HG03439 (cell line): ENCODE measurements around the gene CLCA2.

Experiments
- ATAC-seq: cut with Tn5 transposase; IDR thresholded peaks from one replicate; pipeline ENCODE4 v1.9.1; 2021; ENCODE audit warnings: mild to moderate bottlenecking, moderate library complexity; ENCODE audit not compliant: unreplicated experiment

CLCA2 gene

DNA sequence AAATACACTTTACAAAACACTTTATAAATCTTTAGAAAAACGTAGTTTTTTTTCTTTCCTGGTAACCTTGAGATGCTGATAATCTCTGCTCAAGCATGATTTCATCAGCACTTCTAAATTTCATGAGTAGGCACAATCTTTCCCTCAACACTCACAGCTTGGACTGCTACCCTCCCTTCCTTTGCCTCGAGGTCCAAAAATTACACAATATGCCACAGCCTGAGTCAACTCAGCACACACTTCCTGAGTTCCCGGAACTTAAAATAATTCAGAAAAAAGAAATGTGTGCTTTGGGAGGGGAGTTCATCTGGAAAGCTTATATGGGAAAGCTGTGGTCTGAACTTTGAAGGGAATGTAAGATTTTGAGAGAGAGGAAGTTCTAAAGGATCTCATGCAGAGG is 5.9 kb downstream of the CLCA2 start:
- ATAC-seq = no peak

- ATAC-seq = no peak
Observed at GRCh38 chr1:86430376-86430775, 6.4 kb downstream of the CLCA2 start.

- ATAC-seq = no peak
Observed at GRCh38 chr1:86434059-86434458, 10.1 kb downstream of the CLCA2 start.

GRCh38 chr1:86435327-86435726 is 11.4 kb downstream of the CLCA2 start:
- ATAC-seq = no peak

DNA sequence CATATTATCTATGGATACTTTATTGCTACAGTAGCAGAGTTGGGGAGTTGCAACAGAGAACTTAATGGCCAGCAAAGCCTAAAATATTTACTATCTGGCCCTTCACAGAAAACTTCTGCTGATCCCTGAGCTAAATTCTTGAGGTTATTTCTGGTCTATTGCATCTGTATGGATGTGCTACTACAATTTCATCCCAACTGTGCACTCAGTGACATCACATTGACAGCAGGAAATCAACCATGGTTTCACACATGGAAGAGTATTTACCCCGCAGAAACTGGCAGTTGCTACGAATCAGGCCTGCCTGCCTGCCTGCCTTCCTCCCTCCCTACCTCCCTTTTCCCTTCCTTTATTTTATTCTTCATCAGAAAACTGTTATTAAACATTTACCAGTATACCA is 12.1 kb downstream of the CLCA2 start:
- no peak for ATAC-seq

- no peak for ATAC-seq
Observed at GRCh38 chr1:86441581-86441980, 17.6 kb downstream of the CLCA2 start.

- no peak for ATAC-seq
Observed at GRCh38 chr1:86441997-86442396, 18.0 kb downstream of the CLCA2 start.

- ATAC-seq = no peak
Observed at GRCh38 chr1:86445919-86446318, 21.9 kb downstream of the CLCA2 start.

DNA sequence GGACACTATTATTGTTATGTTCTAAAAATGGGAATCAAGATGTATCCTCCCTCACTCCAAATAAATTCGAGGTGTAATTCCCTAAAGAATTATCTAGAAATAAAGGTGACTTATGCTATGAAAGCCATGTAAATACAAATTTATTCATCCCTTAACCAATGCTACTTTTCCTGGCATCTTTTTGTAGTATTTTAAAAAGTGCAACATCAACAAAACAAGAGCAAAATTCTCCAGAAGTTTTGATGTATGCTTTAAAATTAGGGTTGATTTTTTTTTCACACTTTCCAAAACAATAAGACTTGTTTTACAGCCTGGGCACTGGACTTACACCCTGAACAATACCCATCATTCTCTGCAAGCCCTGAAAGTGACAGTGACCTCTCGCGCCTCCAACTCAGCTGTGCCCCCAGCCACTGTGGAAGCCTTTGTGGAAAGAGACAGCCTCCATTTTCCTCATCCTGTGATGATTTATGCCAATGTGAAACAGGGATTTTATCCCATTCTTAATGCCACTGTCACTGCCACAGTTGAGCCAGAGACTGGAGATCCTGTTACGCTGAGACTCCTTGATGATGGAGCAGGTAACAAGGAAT is 23.3 kb downstream of the CLCA2 start:
- ATAC-seq = no peak

DNA sequence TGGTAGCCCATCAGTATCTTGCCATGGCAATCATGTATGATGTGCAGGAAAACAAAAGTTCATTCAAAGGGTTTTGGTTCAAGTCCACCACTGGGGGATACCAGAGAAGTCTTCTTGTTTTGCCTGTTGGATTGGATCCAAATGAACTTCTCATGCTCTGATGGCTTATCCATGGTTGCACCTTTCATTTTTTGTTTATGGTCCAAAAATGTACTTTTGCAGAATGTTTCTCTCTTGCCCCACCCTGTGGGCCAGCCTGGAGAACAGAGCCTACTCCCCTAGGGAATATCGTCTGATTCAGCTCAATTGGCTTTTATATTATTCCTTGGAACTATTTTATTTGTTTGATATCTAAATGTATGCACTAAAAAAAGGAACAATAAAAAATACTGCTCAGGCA is 24.7 kb downstream of the CLCA2 start:
- no peak for ATAC-seq

DNA sequence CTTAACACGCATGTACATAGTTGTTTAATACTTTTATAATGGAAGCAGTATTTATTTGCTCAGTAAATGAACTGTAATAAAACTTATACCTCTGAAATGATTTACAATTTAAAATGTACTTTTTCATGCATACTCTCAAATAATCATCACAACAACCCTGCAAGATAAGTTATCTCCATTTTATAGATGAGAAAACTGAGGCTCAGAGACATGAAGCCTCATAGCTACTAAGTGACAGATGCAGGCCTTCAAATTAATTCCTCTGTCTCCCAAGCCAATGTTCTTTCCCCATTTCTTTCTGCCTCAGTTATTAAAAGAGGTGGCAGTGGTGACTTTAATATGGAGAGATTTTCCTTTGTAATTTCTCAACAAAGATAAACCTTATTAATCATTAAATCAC is 25.1 kb downstream of the CLCA2 start:
- no peak for ATAC-seq

- ATAC-seq = no peak
Observed at GRCh38 chr1:86450847-86451246, 26.9 kb downstream of the CLCA2 start.

GRCh38 chr1:86453664-86454063 is 29.7 kb downstream of the CLCA2 start:
- ATAC-seq = no peak

DNA sequence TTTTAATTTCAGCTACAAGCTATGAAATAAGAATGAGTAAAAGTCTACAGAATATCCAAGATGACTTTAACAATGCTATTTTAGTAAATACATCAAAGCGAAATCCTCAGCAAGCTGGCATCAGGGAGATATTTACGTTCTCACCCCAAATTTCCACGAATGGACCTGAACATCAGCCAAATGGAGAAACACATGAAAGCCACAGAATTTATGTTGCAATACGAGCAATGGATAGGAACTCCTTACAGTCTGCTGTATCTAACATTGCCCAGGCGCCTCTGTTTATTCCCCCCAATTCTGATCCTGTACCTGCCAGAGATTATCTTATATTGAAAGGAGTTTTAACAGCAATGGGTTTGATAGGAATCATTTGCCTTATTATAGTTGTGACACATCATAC is 31.1 kb downstream of the CLCA2 start:
- ATAC-seq = no peak

DNA sequence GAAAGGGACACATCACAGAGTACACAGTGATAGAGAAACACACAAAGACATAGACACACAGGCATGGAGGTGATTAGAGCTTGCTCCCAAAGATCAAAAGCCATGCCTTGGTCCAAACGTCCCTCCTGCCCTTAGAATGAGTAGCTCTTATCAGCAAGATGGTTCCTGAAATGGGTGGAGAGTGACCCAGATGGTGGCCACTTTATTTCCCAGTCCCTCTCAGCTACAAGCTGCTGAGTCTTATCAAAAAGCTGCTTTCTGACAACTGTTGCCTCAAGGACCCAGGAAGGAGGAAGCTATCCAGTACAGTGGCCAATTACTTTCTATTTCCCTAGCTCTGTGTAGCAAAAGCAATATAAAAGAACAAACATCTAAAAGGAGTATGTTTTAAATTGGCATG is 37.0 kb downstream of the CLCA2 start:
- ATAC-seq = no peak

DNA sequence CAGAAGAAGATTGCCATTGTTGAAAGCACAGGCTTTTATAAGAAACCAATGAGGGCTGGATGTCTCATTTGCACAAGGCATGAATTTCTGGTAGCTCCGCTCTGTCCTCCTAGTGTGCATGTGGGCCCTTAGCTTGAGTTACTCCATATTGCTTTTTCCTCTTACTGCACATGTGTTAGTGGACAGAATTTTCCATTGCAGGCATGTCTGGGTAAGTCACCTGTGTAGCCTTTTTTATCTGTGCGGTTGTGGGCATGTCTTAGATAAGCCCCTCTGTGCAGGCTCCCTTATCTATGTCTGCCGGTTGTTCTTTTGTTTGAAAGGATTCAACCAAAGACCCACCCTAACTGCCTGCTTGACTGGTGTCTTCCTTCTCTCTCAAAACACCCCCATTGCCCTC is 37.5 kb downstream of the CLCA2 start:
- no peak for ATAC-seq

DNA sequence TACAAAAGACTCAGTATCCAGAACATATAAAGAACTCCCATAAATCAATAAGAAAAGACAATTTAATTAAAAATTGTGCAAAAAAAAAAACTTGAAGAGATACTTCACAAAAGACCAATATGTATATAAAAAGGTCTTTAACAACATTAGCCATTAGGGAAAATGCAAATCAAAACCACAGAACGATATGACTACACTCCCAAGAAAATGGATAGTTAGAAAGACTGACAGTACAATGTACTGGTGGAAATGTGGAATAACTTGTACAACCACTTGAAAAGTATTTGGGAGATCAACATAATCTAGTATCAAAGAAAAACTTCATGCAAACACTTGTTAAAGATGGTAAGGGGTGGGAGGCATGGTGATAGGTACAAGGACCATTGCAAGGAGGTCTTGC is 40.8 kb downstream of the CLCA2 start:
- no peak for ATAC-seq

DNA sequence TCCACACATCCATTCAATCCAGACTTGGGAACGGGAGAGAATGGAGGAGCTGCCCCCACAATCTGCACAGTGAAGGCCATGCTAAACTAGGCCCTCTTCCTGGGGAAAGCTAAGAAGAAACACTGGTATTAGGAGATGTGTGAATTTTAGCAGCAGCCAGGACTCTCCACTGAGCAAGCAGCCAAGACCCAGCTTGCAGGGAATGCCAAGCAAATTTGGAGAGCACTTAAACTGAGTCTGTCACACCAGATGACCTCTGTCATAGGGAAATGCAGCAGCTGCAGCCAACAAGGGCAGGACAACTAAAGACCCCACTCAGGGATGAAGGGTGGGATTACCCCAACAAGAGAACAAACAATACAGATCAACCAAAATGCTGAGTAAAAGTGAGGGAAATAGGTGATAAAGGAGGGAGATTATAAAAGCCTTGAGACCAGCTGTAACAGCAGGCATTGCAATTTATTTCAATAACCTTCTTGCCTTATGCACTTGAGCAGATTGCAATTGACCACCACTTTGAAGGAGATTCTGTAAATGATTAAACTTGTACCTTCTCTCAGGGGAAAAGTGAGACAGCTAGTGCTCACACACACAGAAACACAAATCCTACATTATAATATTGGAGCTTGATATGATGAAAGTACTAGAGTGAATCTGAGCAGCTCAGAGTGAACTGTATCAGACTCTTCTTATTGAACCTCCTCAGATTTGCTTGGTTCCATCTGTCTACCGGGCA is 42.3 kb downstream of the CLCA2 start:
- ATAC-seq = no peak

DNA sequence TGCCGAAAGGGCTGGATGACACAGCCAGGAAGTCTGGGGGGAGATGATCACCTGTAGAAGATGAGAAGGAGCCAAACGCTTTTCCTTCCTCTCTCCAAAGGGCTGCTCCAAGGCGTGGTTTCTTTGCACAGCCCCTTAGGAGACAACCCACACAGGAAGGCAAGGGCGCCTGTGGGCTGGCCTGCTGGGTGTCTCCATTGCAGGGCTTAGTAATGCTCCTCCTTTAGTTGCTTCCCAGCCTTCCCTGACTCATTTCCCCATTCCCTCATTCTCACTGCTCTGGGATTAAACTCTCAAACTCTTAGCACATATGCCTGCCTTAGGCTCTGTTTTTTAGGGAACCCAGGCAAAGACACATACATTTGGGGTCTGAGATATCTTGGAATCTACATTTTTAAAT is 43.0 kb downstream of the CLCA2 start:
- ATAC-seq = no peak

GRCh38 chr1:86468501-86468977 is 44.6 kb downstream of the CLCA2 start, which contains the start of gene CLCA1:
CLCA1 (plus strand) TSS chr1:86468927; CDS start chr1:86468972, 45 bp downstream.
- ATAC-seq = no peak

- no peak for ATAC-seq
Observed at GRCh38 chr1:86470859-86471258, 46.9 kb downstream of the CLCA2 start.

DNA sequence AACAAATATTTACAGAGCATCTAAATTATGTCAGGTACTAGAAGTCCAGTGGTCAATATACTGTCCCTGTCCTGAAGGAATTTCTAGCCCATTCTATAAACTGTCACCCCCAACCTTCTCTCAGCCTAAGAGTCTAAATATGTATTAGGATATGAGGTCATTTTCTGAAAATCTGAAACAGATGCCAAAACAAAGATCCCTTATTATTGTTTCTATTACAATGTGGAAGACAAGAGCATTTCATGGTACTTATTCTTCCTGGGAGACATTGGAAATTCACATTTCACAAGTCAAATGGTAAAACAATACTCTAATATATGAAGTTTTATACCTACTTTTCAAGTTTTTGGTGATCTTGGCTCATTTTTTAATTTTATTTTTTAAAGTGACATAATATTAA is 47.3 kb downstream of the CLCA2 start:
- ATAC-seq = no peak

DNA sequence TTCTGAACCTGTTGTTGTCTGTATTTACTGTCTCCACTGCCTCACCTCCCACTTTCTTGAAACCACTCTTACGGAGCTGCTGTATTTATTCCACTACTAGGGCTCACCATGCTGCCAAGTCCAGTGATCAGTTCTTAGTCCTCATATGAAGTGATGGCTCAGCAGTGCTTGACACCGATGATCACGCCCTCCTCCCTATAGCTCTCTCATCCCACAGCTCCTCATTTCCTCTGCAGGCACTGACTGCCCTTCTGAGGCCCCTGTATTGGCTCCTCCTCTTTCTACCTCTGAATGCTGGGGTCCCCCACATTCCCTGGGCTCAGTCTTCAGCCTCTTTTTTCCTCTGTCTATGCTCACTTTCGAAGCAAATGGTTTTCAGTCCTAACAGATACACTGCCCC is 48.2 kb downstream of the CLCA2 start:
- no peak for ATAC-seq
